Effector memory CD8-positive, alpha-beta T cell (primary cell): ENCODE data around the gene ZNF473.
"Not testable (repeated sequence)": the region's sequence is repeated elsewhere in the genome, so short reads cannot be mapped to it uniquely, and the experiment has no call there.

ENCODE experiments used
- ATAC-seq: fragments of 150-1000 bp; cut with Tn5 transposase; replicated peaks from 2 replicates; pipeline ENCODE4 v1.10.0; 2021; ENCODE audit warnings: mild to moderate bottlenecking, moderate library complexity
- DNase-seq, 3 experiments: peaks; one replicate each; pipeline ENCODE4 v3.0.0; 2021
- H3K27ac Mint-ChIP-seq, 2 donors: one replicate each; pipeline ENCODE4 v1.8.0; 2022; ENCODE audit warnings: mild to moderate bottlenecking in 2 of 2, mixed read lengths in 2 of 2, moderate library complexity in 2 of 2
- H3K27me3 Mint-ChIP-seq, 2 donors: one replicate each; pipeline ENCODE4 v1.8.0; 2022; ENCODE audit warnings: mixed read lengths in 2 of 2
- H3K36me3 Mint-ChIP-seq: one replicate; pipeline ENCODE4 v1.8.0; 2022; ENCODE audit warnings: mild to moderate bottlenecking, moderate library complexity, mixed read lengths; ENCODE audit not compliant: insufficient read depth
- H3K4me1 Mint-ChIP-seq, 2 donors: one replicate each; pipeline ENCODE4 v1.8.0; 2022; ENCODE audit warnings: low read depth in 2 of 2, mixed read lengths in 2 of 2
- H3K4me3 Mint-ChIP-seq, 2 donors: one replicate each; pipeline ENCODE4 v1.8.0; 2022; ENCODE audit warnings: mild to moderate bottlenecking in 2 of 2, mixed read lengths in 2 of 2, moderate library complexity in 2 of 2
- H3K9me3 Mint-ChIP-seq, 2 donors: one replicate each; pipeline ENCODE4 v1.8.0; 2022; ENCODE audit warnings: mixed read lengths in 2 of 2

Gene ZNF473

GRCh38 chr19:50075076-50075475, 49.3 kb downstream of the ZNF473 start:
- H3K36me3 Mint-ChIP-seq, H3K4me1 Mint-ChIP-seq, H3K27ac Mint-ChIP-seq: not testable (repeated sequence)

GRCh38 chr19:50075644-50076372, 50.0 kb downstream of the ZNF473 start:
- H3K4me3 Mint-ChIP-seq, H3K4me1 Mint-ChIP-seq, H3K27ac Mint-ChIP-seq, H3K36me3 Mint-ChIP-seq, H3K9me3 Mint-ChIP-seq, ATAC-seq, DNase-seq: not testable (repeated sequence)
- peaks cover 4 to 24% of the 10 kb centered on the region in 2 donors for H3K27me3 Mint-ChIP-seq

More at GRCh38 chr19:50075076-50075475, 49.3 kb downstream of the ZNF473 start:
- H3K4me3 Mint-ChIP-seq, DNase-seq, ATAC-seq, H3K9me3 Mint-ChIP-seq: not testable (repeated sequence)
- peaks cover 4 to 24% of the 10 kb centered on the region in 2 donors for H3K27me3 Mint-ChIP-seq

GRCh38 chr19:50076581-50077355, 51.0 kb downstream of the ZNF473 start:
- H3K36me3 Mint-ChIP-seq: not testable (repeated sequence)

GRCh38 chr19:50079014-50079413, 53.2 kb downstream of the ZNF473 start:
- H3K9me3 Mint-ChIP-seq, H3K4me3 Mint-ChIP-seq, H3K27ac Mint-ChIP-seq, DNase-seq, ATAC-seq, H3K36me3 Mint-ChIP-seq, H3K4me1 Mint-ChIP-seq: not testable (repeated sequence)
- peaks cover 4 to 13% of the 10 kb centered on the region in 2 donors for H3K27me3 Mint-ChIP-seq

More at GRCh38 chr19:50076581-50077355, 51.0 kb downstream of the ZNF473 start:
- H3K4me1 Mint-ChIP-seq, ATAC-seq, H3K27ac Mint-ChIP-seq, H3K4me3 Mint-ChIP-seq, H3K9me3 Mint-ChIP-seq, DNase-seq: not testable (repeated sequence)
- peaks cover 4 to 25% of the 10 kb centered on the region in 2 donors for H3K27me3 Mint-ChIP-seq

- not testable (repeated sequence) for H3K9me3 Mint-ChIP-seq, ATAC-seq, H3K36me3 Mint-ChIP-seq, H3K4me1 Mint-ChIP-seq, H3K4me3 Mint-ChIP-seq, DNase-seq, H3K27ac Mint-ChIP-seq
- H3K27me3 Mint-ChIP-seq: peaks cover 0 to 16% of the 10 kb centered on the region in 2 donors
Measured at GRCh38 chr19:50084440-50084839, 58.6 kb downstream of the ZNF473 start.

- DNase-seq, H3K27ac Mint-ChIP-seq, H3K9me3 Mint-ChIP-seq, ATAC-seq, H3K27me3 Mint-ChIP-seq, H3K36me3 Mint-ChIP-seq, H3K4me3 Mint-ChIP-seq, H3K4me1 Mint-ChIP-seq: not testable (repeated sequence)
Measured at GRCh38 chr19:50087153-50087552, 61.3 kb downstream of the ZNF473 start.

- not testable (repeated sequence) for H3K27ac Mint-ChIP-seq, H3K36me3 Mint-ChIP-seq, H3K9me3 Mint-ChIP-seq, ATAC-seq, H3K4me1 Mint-ChIP-seq, H3K27me3 Mint-ChIP-seq, H3K4me3 Mint-ChIP-seq
- peak in 1 of 3 experiments; percentile 20 for DNase-seq
Measured at GRCh38 chr19:50090706-50091105, 64.9 kb downstream of the ZNF473 start.

- H3K27me3 Mint-ChIP-seq, ATAC-seq, H3K36me3 Mint-ChIP-seq, H3K27ac Mint-ChIP-seq, H3K4me1 Mint-ChIP-seq, H3K9me3 Mint-ChIP-seq, DNase-seq, H3K4me3 Mint-ChIP-seq: not testable (repeated sequence)
Measured at GRCh38 chr19:50091786-50092185, 66.0 kb downstream of the ZNF473 start.

- H3K27ac Mint-ChIP-seq, H3K36me3 Mint-ChIP-seq, DNase-seq, H3K4me3 Mint-ChIP-seq, ATAC-seq, H3K9me3 Mint-ChIP-seq, H3K4me1 Mint-ChIP-seq, H3K27me3 Mint-ChIP-seq: not testable (repeated sequence)
Measured at GRCh38 chr19:50092597-50092996, 66.8 kb downstream of the ZNF473 start.

GRCh38 chr19:50097884-50098283, 72.1 kb downstream of the ZNF473 start:
- H3K36me3 Mint-ChIP-seq, H3K27me3 Mint-ChIP-seq, H3K9me3 Mint-ChIP-seq, H3K4me3 Mint-ChIP-seq, DNase-seq, H3K4me1 Mint-ChIP-seq, ATAC-seq, H3K27ac Mint-ChIP-seq: not testable (repeated sequence)

- ATAC-seq, H3K27me3 Mint-ChIP-seq, H3K4me3 Mint-ChIP-seq, H3K9me3 Mint-ChIP-seq, H3K36me3 Mint-ChIP-seq, H3K4me1 Mint-ChIP-seq, H3K27ac Mint-ChIP-seq: not testable (repeated sequence)
- DNase-seq: peak in 1 of 3 experiments; percentile 30
Measured at GRCh38 chr19:50098892-50099291, 73.1 kb downstream of the ZNF473 start.

GRCh38 chr19:50099696-50100095, 73.9 kb downstream of the ZNF473 start:
- H3K27me3 Mint-ChIP-seq, H3K4me3 Mint-ChIP-seq, ATAC-seq, H3K36me3 Mint-ChIP-seq, H3K27ac Mint-ChIP-seq, H3K9me3 Mint-ChIP-seq, H3K4me1 Mint-ChIP-seq: not testable (repeated sequence)
- DNase-seq: peak in 1 of 3 experiments; percentile 1

GRCh38 chr19:50100946-50101345, 75.1 kb downstream of the ZNF473 start:
- H3K9me3 Mint-ChIP-seq, H3K27me3 Mint-ChIP-seq, H3K27ac Mint-ChIP-seq, H3K36me3 Mint-ChIP-seq, ATAC-seq, H3K4me1 Mint-ChIP-seq, H3K4me3 Mint-ChIP-seq, DNase-seq: not testable (repeated sequence)
